Caco-2 (cell line): ENCODE data around the gene ST8SIA1. TPM values are rescaled to one million over a fixed set of nuclear protein-coding genes. Genes with fewer than 3 reads are reported as not detected.

ENCODE experiments used
- BruUV-seq: library from RNA; stranded (reverse); fragments of 400-500 nt; replicated peaks from 2 replicates; lab custom pipeline; 2021; lab: Mats Ljungman, UMichigan
- CTCF ChIA-PET: fragments of 300-600 bp; sonication (Branson Sonifier 250); formaldehyde crosslinking; loops from one replicate; lab custom pipeline; 2022; ENCODE audit warnings: antibody characterized with exemption; lab: Charles Lee
- POLR2A ChIA-PET: fragments of 300-600 bp; sonication (Branson Sonifier 250); formaldehyde crosslinking; loops from one replicate; lab custom pipeline; 2022; ENCODE audit warnings: antibody characterized with exemption; lab: Charles Lee
- DNase-seq, 2 experiments: peaks; one replicate each; pipeline versions ENCODE4 v3.0.0 to v3.0.0-alpha.2; 2020 to 2022
- H3K27me3 ChIP-seq: replicated peaks from 2 replicates; pipeline ENCODE4 v1.6.0; 2011; ENCODE audit warnings: low read length; ENCODE audit not compliant: control insufficient read depth, insufficient read depth
- H3K36me3 ChIP-seq: 2 replicates; pipeline ENCODE4 v1.5.1; 2011; ENCODE audit warnings: low read length; ENCODE audit not compliant: control insufficient read depth, insufficient read depth
- H3K4me1 ChIP-seq: fragments of 250-450 bp; sonication (Bioruptor Pico); 2 replicates; pipeline ENCODE4 v1.5.1; 2020; ENCODE audit warnings: mild to moderate bottlenecking
- H3K4me3 ChIP-seq: 2 replicates; pipeline ENCODE4 v1.5.1; 2011; ENCODE audit warnings: low read depth, mild to moderate bottlenecking, control low read depth, low read length
- H3K9me3 ChIP-seq: fragments of 250-450 bp; sonication (Bioruptor Pico); 2 replicates; pipeline ENCODE4 v1.5.1; 2020; ENCODE audit warnings: mild to moderate bottlenecking, moderate library complexity
- H3K27ac Mint-ChIP-seq: one replicate; pipeline ENCODE4 v1.8.0; 2022; ENCODE audit warnings: mixed read lengths; ENCODE audit not compliant: unreplicated experiment
- H3K27me3 Mint-ChIP-seq: one replicate; pipeline ENCODE4 v1.8.0; 2022; ENCODE audit warnings: mixed read lengths; ENCODE audit not compliant: insufficient read depth, unreplicated experiment
- H3K36me3 Mint-ChIP-seq: one replicate; pipeline ENCODE4 v1.8.0; 2022; ENCODE audit warnings: mild to moderate bottlenecking, mixed read lengths; ENCODE audit not compliant: insufficient read depth, unreplicated experiment
- H3K4me1 Mint-ChIP-seq: one replicate; pipeline ENCODE4 v1.8.0; 2022; ENCODE audit warnings: low read depth, mixed read lengths; ENCODE audit not compliant: unreplicated experiment
- H3K4me3 Mint-ChIP-seq: one replicate; pipeline ENCODE4 v1.8.0; 2022; ENCODE audit warnings: mild to moderate bottlenecking, moderate library complexity, mixed read lengths; ENCODE audit not compliant: unreplicated experiment
- H3K9me3 Mint-ChIP-seq: one replicate; pipeline ENCODE4 v1.8.0; 2022; ENCODE audit warnings: mixed read lengths; ENCODE audit not compliant: unreplicated experiment
- intact Hi-C: fragments of 100-400 bp; cut with micrococcal nuclease; formaldehyde crosslinking; loops from one replicate; pipeline ENCODE4 v1.10.0; 2022; ENCODE audit not compliant: unreplicated experiment
- total RNA-seq: library from RNA; stranded (reverse); gene quantifications from 2 replicates; pipeline ENCODE4 v1.2.3, GENCODE V29; 2022
- TF ChIP-seq, protein P1 (sequence below), 2 experiments: fragments of 200-600 bp in 1 of 2; IDR thresholded peaks; 1 replicate in 1 of 2; 2 replicates in 1 of 2; pipeline versions ENCODE4 v1.5.1 to v1.8.0; 2011 to 2022; ENCODE audit warnings: antibody characterized with exemption in 1 of 2, control low read depth in 1 of 2, inconsistent platforms in 1 of 2, low read depth in 1 of 2, low read length in 1 of 2, mild to moderate bottlenecking in 1 of 2, moderate library complexity in 1 of 2; ENCODE audit not compliant: insufficient read depth in 1 of 2, severe bottlenecking in 1 of 2, unreplicated experiment in 1 of 2

The ST8SIA1 gene
- total RNA-seq, 1 experiment from 2014 or later = not detected

DNA sequence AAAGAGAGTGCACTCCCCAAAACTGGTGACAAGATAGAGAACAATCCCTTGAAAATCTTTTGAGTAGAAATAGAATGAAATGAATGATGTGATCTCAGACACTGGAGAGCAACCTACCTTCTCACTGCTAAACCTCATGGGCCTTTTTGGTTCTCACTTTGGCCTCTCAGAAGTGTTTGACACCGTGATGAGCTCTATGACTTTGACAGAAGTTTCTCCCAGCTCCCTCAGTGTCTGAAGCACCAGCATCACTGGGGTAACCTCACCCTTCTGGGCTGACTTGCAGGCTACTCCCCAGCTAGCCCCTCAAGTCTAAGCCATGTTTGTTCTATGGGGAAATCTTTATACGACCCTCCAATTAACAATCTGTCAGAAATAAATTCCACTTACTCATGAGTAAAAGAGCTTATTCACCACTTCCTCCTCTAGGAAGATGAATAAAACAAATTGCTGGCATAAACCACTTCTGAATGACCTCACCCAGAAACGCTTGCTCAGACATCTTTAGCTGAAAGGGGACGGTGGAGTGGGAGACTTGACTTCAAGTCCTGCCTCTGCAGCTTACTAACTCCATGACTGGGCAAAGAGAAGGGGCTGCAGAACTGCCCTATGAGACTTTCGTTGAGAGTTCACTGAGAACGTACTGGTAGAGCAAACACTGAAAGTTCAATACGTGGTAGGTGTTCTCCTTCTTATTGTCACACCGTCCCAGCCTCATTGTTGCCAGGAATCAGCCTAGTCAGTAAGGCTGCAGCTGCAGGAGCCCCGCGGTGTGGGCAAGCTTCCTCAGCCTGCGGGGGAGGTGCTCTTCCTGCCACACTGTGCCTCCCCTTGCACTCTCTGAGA is 46.5 kb downstream of the ST8SIA1 start:
- no TSS peak for BruUV-seq
- Mint-ChIP-seq H3K36me3 (no peaks in the 10 kb centered on the region), H3K4me3 (no peak overlapping the region), H3K27ac (no peak overlapping the region), H3K27me3 (peaks cover 11% of the 10 kb centered on the region), H3K4me1 (no peaks in the 10 kb centered on the region), H3K9me3 (peaks cover 8% of the 10 kb centered on the region)
- H3K36me3 ChIP-seq = no peaks in the 10 kb centered on the region
- no peak overlapping the region for H3K4me3 ChIP-seq
- ChIA-PET POLR2A (no interaction called here), CTCF (no interaction called here)
- no peaks in the 10 kb centered on the region for H3K9me3 ChIP-seq
- intact Hi-C loops = no loop called here
- no peaks in the 10 kb centered on the region for H3K4me1 ChIP-seq
- TF ChIP-seq, protein P1, sequence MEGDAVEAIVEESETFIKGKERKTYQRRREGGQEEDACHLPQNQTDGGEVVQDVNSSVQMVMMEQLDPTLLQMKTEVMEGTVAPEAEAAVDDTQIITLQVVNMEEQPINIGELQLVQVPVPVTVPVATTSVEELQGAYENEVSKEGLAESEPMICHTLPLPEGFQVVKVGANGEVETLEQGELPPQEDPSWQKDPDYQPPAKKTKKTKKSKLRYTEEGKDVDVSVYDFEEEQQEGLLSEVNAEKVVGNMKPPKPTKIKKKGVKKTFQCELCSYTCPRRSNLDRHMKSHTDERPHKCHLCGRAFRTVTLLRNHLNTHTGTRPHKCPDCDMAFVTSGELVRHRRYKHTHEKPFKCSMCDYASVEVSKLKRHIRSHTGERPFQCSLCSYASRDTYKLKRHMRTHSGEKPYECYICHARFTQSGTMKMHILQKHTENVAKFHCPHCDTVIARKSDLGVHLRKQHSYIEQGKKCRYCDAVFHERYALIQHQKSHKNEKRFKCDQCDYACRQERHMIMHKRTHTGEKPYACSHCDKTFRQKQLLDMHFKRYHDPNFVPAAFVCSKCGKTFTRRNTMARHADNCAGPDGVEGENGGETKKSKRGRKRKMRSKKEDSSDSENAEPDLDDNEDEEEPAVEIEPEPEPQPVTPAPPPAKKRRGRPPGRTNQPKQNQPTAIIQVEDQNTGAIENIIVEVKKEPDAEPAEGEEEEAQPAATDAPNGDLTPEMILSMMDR (IDR thresholded peaks at IDR 0.05; ENCODE audit: insufficient read depth in 1 of 2, low read depth in 1 of 2, low read length in 1 of 2, severe bottlenecking in 1 of 2, unreplicated experiment in 1 of 2) = no peak
- H3K27me3 ChIP-seq = no peaks in the 10 kb centered on the region
- DNase-seq = no peak

DNA sequence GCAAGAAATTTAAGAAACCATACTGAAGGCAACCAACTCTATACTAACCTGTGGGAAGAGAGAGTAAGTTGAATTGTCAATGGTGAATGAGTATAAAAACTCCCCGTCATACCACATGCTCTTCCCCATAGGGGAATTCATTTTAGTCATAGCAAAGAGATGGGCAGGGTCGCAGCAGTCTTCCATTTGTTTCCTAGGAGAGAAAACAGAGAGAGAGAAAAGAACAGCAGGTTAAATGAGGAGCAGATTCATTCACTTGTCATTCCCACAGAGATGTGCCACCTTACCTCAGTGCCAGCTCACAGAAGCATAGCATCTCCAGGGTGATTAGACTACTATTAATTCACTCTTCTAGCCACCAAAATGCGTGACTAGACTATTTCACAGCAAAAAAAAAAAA is 47.4 kb downstream of the ST8SIA1 start:
- H3K4me1 ChIP-seq = no peaks in the 10 kb centered on the region
- H3K36me3 ChIP-seq = no peaks in the 10 kb centered on the region
- no peak overlapping the region for H3K4me3 ChIP-seq
- no peak for DNase-seq
- no peaks in the 10 kb centered on the region for H3K9me3 ChIP-seq
- Mint-ChIP-seq H3K4me1 (no peaks in the 10 kb centered on the region), H3K4me3 (no peak overlapping the region), H3K9me3 (peaks cover under 1% of the 10 kb centered on the region), H3K27me3 (peaks cover 11% of the 10 kb centered on the region), H3K27ac (no peak overlapping the region), H3K36me3 (no peaks in the 10 kb centered on the region)
- H3K27me3 ChIP-seq = no peaks in the 10 kb centered on the region
- ChIA-PET CTCF (interaction anchor here (0.7 kb wide), 1 partner anchor 90 kb away, joined by 3 read pairs; no protein-coding TSS in a partner anchor), POLR2A (no interaction called here)
- no TSS peak for BruUV-seq
- intact Hi-C loops = no loop called here
- TF ChIP-seq, protein P1 (IDR thresholded peaks at IDR 0.05; ENCODE audit: insufficient read depth in 1 of 2, low read depth in 1 of 2, low read length in 1 of 2, severe bottlenecking in 1 of 2, unreplicated experiment in 1 of 2) = no peak

DNA sequence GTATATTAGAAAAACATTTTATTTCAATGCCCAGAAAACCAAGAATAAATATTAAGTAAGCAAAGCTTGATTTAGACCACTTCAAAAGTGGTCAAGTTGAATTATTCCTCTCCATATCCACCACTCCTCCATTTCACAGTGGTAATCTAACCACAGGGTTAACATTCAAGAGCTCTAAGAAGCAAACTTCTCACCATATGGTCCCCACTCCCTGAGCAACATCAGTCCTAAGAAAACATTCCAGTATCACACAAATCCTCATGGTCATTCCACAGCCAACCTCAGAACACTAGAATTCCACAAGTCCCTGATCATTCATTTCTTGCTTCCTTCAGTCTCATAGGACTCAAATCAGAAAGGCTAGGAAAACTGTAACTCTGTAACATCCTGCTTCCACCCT is 47.9 kb downstream of the ST8SIA1 start:
- Mint-ChIP-seq H3K4me1 (no peaks in the 10 kb centered on the region), H3K9me3 (no peaks in the 10 kb centered on the region), H3K27me3 (peaks cover 11% of the 10 kb centered on the region), H3K4me3 (no peak overlapping the region), H3K27ac (no peak overlapping the region), H3K36me3 (no peaks in the 10 kb centered on the region)
- Histone ChIP-seq H3K36me3 (no peaks in the 10 kb centered on the region), H3K4me1 (no peaks in the 10 kb centered on the region), H3K27me3 (no peaks in the 10 kb centered on the region), H3K9me3 (no peaks in the 10 kb centered on the region), H3K4me3 (no peak overlapping the region)
- TF ChIP-seq, protein P1 (IDR thresholded peaks at IDR 0.05; ENCODE audit: insufficient read depth in 1 of 2, low read depth in 1 of 2, low read length in 1 of 2, severe bottlenecking in 1 of 2, unreplicated experiment in 1 of 2) = no peak
- POLR2A ChIA-PET = no interaction called here
- no TSS peak for BruUV-seq
- DNase-seq = no peak
- CTCF ChIA-PET = interaction anchor here (0.7 kb wide), 1 partner anchor 91 kb away, joined by 3 read pairs; no protein-coding TSS in a partner anchor
- intact Hi-C loops = no loop called here
